K562 (cell line): ENCODE data around the gene LAMB4. TPM values are rescaled to one million over a fixed set of nuclear protein-coding genes. Genes with fewer than 3 reads are reported as not detected.
A peak's percentile ranks its signal among the peaks of the same experiment; 100 is the strongest.

ENCODE experiments used
- ATAC-seq: fragments of 200-7000 bp; cut with Tn5 transposase; 3 replicates; pipeline ENCODE4 v1.9.1; 2020; ENCODE audit warnings: moderate library complexity
- BruUV-seq: library from RNA; stranded (reverse); fragments of 400-500 nt; replicated peaks from 2 replicates; lab custom pipeline; 2021; lab: Mats Ljungman, UMichigan
- CTCF ChIA-PET: fragments of 300-600 bp; formaldehyde crosslinking; extraction: SDS; loops from one replicate; lab custom pipeline; 2021; ENCODE audit warnings: low intra/inter-chr PET ratio; lab: Yijun Ruan, JAX
- POLR2A ChIA-PET: fragments of 300-600, 350-650 bp; sonication (Branson Sonifier 250); formaldehyde crosslinking; extraction: SDS; loops from one replicate; lab custom pipeline; 2021; ENCODE audit warnings: antibody characterized with exemption, inconsistent platforms; lab: Yijun Ruan, JAX
- DNase-seq, 4 experiments: peaks; one replicate each; pipeline versions ENCODE4 v3.0.0 to v3.0.0-alpha.2; 2011 to 2018; ENCODE audit warnings: low spot score in 3 of 4, mixed read lengths in 3 of 4; ENCODE audit errors: extremely low read depth in 1 of 4
- FAIRE-seq: peaks from 2 replicates; lab custom pipeline; 2011; peaks lifted over from hg19 to GRCh38; lab: Jason Lieb, UNC
- H2AFZ ChIP-seq: 2 replicates; pipeline ENCODE4 v1.6.0; 2011; ENCODE audit warnings: low read depth, low read length, control low read depth, inconsistent platforms
- H3K27ac ChIP-seq: fragments of 200-600 bp; 3 replicates; pipeline ENCODE4 v1.8.0; 2011; ENCODE audit warnings: low read depth, mild to moderate bottlenecking, control low read depth, inconsistent platforms, low read length, moderate library complexity, mixed read lengths; ENCODE audit errors: extremely low read depth
- H3K27me3 ChIP-seq, 2 experiments: fragments of 300-600 bp in 1 of 2; 2 replicates in 1 of 2; 3 replicates in 1 of 2; pipeline versions ENCODE4 v1.6.0 to v1.8.0; 2011; ENCODE audit warnings: inconsistent platforms in 2 of 2, low read length in 2 of 2, mild to moderate bottlenecking in 1 of 2, mixed read lengths in 1 of 2, moderate library complexity in 1 of 2; ENCODE audit not compliant: control insufficient read depth in 2 of 2, insufficient read depth in 2 of 2
- H3K36me3 ChIP-seq: fragments of 300-600 bp; 3 replicates; pipeline ENCODE4 v1.8.0; 2011; ENCODE audit warnings: mild to moderate bottlenecking, low read length, inconsistent platforms; ENCODE audit not compliant: control insufficient read depth, insufficient read depth
- H3K4me1 ChIP-seq, 2 experiments: fragments of 200-600 bp in 1 of 2; replicated peaks in 1 of 2; 2 replicates in 1 of 2; 3 replicates in 1 of 2; pipeline versions ENCODE4 v1.5.1 to v1.8.0; 2011; ENCODE audit warnings: inconsistent platforms in 2 of 2, low read length in 2 of 2, mild to moderate bottlenecking in 1 of 2, mixed read lengths in 1 of 2, moderate library complexity in 1 of 2; ENCODE audit not compliant: control insufficient read depth in 2 of 2, insufficient read depth in 2 of 2
- H3K4me2 ChIP-seq: 2 replicates; pipeline ENCODE4 v1.6.1; 2011; ENCODE audit warnings: low read length, control low read depth, inconsistent platforms, mixed read lengths; ENCODE audit not compliant: insufficient read depth
- H3K4me3 ChIP-seq: fragments of 200-600 bp; sonication (generic), shearing (Covaris generic); 2 replicates; pipeline ENCODE4 v1.5.1; 2016; ENCODE audit warnings: control low read depth, inconsistent platforms
- H3K79me2 ChIP-seq: fragments of 200-600 bp; 3 replicates; pipeline ENCODE4 v1.8.0; 2011; ENCODE audit warnings: low read length, inconsistent platforms; ENCODE audit not compliant: control insufficient read depth, insufficient read depth
- H3K9ac ChIP-seq, 2 experiments: 2 replicates each; pipeline versions ENCODE4 v1.6.0 to v1.6.1; 2011; ENCODE audit warnings: low read depth in 2 of 2, low read length in 2 of 2, control low read depth in 1 of 2, inconsistent platforms in 1 of 2, mild to moderate bottlenecking in 1 of 2, mixed read lengths in 1 of 2; ENCODE audit not compliant: insufficient read depth in 1 of 2
- H3K9me1 ChIP-seq: one replicate; pipeline ENCODE4 v1.6.0; 2011; ENCODE audit warnings: inconsistent platforms, mild to moderate bottlenecking, low read length, moderate library complexity; ENCODE audit not compliant: control insufficient read depth, insufficient read depth
- H3K9me3 ChIP-seq: replicated peaks from 2 replicates; pipeline ENCODE4 v1.5.1; 2011; ENCODE audit warnings: low read depth, low read length, inconsistent platforms; ENCODE audit not compliant: control insufficient read depth, insufficient read depth
- H4K20me1 ChIP-seq: replicated peaks from 2 replicates; pipeline ENCODE4 v1.6.1; 2011; ENCODE audit warnings: low read length, inconsistent platforms, mixed read lengths; ENCODE audit not compliant: control insufficient read depth, insufficient read depth
- AFF1 ChIP-seq, 2 experiments: fragments of 450-650 bp; IDR thresholded peaks; 2 replicates each; pipeline ENCODE4 v1.6.1; 2018; ENCODE audit warnings: mild to moderate bottlenecking in 2 of 2, low read depth in 1 of 2; ENCODE audit not compliant: partially characterized antibody in 2 of 2
- C11orf30 ChIP-seq: fragments of 450-650 bp; IDR thresholded peaks from 2 replicates; pipeline ENCODE4 v1.6.1; 2016; ENCODE audit warnings: low read depth, mild to moderate bottlenecking
- CHD1 ChIP-seq: fragments of 200-600 bp; sonication (generic); IDR thresholded peaks from one replicate; pipeline ENCODE4 v1.6.1; 2012; ENCODE audit warnings: mild to moderate bottlenecking, moderate library complexity, low read length, inconsistent platforms
- DIDO1 ChIP-seq: fragments of 450-650 bp; IDR thresholded peaks from 2 replicates; pipeline ENCODE4 v1.6.1; 2016; ENCODE audit warnings: low read depth, missing biosample characterization, missing genetic modification characterization
- FOXA3 ChIP-seq, 2 experiments: fragments of 450-650 bp in 1 of 2; sonication (generic) in 1 of 2; formaldehyde crosslinking; IDR thresholded peaks in 1 of 2; conservative IDR thresholded peaks in 1 of 2; 2 replicates each; pipeline versions ENCODE4 v1.4.0 to v1.8.0; 2020 to 2022; ENCODE audit warnings: mild to moderate bottlenecking in 2 of 2, missing genetic modification reagents in 1 of 2
- HDAC8 ChIP-seq: fragments of 450-650 bp; IDR thresholded peaks from 2 replicates; pipeline ENCODE4 v1.6.1; 2016; ENCODE audit warnings: mild to moderate bottlenecking, missing genetic modification characterization, moderate library complexity, missing compliant biosample characterization
- KDM5B ChIP-seq: fragments of 200-600 bp; sonication (generic); IDR thresholded peaks from 2 replicates; pipeline ENCODE4 v1.6.1; 2012; ENCODE audit warnings: low read depth, mild to moderate bottlenecking, moderate library complexity, low read length, control low read depth, inconsistent platforms; ENCODE audit not compliant: insufficient replicate concordance
- PHTF2 ChIP-seq: fragments of 250-450 bp; sonication (Bioruptor Pico); IDR thresholded peaks from 2 replicates; pipeline ENCODE4 v1.5.0; 2021; ENCODE audit warnings: mild to moderate bottlenecking
- SIN3B ChIP-seq: fragments of 450-650 bp; IDR thresholded peaks from 2 replicates; pipeline ENCODE4 v1.6.1; 2017; ENCODE audit warnings: low read depth, mild to moderate bottlenecking, moderate library complexity
- TAL1 ChIP-seq: fragments of 450-650 bp; IDR thresholded peaks from 2 replicates; pipeline ENCODE4 v1.6.1; 2016; ENCODE audit warnings: mild to moderate bottlenecking
- TCF7L2 ChIP-seq: fragments of 150-350 bp; IDR thresholded peaks from 2 replicates; pipeline ENCODE4 v1.6.1; 2016; ENCODE audit warnings: low read depth, mild to moderate bottlenecking, low read length, moderate library complexity
- THRA ChIP-seq: fragments of 450-650 bp; IDR thresholded peaks from 2 replicates; pipeline ENCODE4 v1.6.1; 2017; ENCODE audit warnings: mild to moderate bottlenecking, moderate library complexity
- USF1 ChIP-seq: sonication (generic); formaldehyde crosslinking; IDR thresholded peaks from 2 replicates; pipeline ENCODE4 v1.9.0; 2022; ENCODE audit warnings: mild to moderate bottlenecking, missing genetic modification reagents
- ZNF644 ChIP-seq: fragments of 200-800 bp; sonication (Bioruptor generic); IDR thresholded peaks from 2 replicates; pipeline ENCODE4 v1.6.1; 2016; ENCODE audit warnings: low read depth, missing genetic modification characterization, missing compliant biosample characterization
- ZNF695 ChIP-seq: fragments of 450-650 bp; formaldehyde crosslinking; IDR thresholded peaks from 2 replicates; pipeline ENCODE4 v1.4.0; 2020; ENCODE audit warnings: mild to moderate bottlenecking, moderate library complexity
- WGBS: fragments of 100-300 bp; shearing (Covaris generic); methylation state at CpG from one replicate; pipeline ENCODE4 v1.1.6; 2016; ENCODE audit warnings: low coverage, mixed read lengths; ENCODE audit not compliant: insufficient coverage; ENCODE audit errors: missing lambda C conversion rate; 5-methylcytosine and 5-hydroxymethylcytosine counted together
- in situ Hi-C: fragments of 300-500 bp; cut with MboI; formaldehyde crosslinking; loops from 4 replicates; pipeline ENCODE4 v1.15.0; 2018; ENCODE audit warnings: inconsistent platforms, mixed read lengths
- intact Hi-C: fragments of 100-400 bp; cut with micrococcal nuclease; formaldehyde crosslinking; loops from 2 replicates; pipeline ENCODE4 v1.14.2; 2022
- polyA plus RNA-seq, 8 experiments: library from polyadenylated mRNA; depleted of rRNA in 4 of 8; stranded (reverse) in 5 of 8; unstranded in 3 of 8; fragments of >200 nt; fragmentation: Nextera tagmentation in 2 of 8; fragmentation: Illumina TruSeq in 1 of 8; extraction: Ambion mirVana in 2 of 8; extraction: Trizol in 1 of 8; gene quantifications; 2 replicates each; pipeline versions ENCODE4 v1.2.1 to v1.2.3, GENCODE V29; 2011 to 2014; ENCODE audit warnings: inconsistent platforms in 1 of 8, missing spikeins in 1 of 8
- total RNA-seq, 7 experiments: library from RNA; depleted of rRNA in 6 of 7; stranded (reverse); fragments of >200 nt in 6 of 7; fragmentation: Illumina TruSeq in 2 of 7; extraction: Trizol in 2 of 7; gene quantifications; 2 replicates each; pipeline versions ENCODE4 v1.2.1 to v1.2.3, GENCODE V29; 2011 to 2021; ENCODE audit warnings: low replicate concordance in 1 of 7

Gene LAMB4
- total and polyA plus RNA-seq, 9 of the 15 experiments (the other 6 are each of a cell fraction or from before 2014, with no cell fraction given): 0.06 to 0.13 (median 0.07) TPM; not detected in 6

GRCh38 chr7:108033776-108034497 is 96.2 kb downstream of the LAMB4 start:
- Histone ChIP-seq H3K9me1 (no peaks in the 10 kb centered on the region), H3K9ac (no peak overlapping the region), H3K79me2 (no peaks in the 10 kb centered on the region), H3K4me3 (no peak overlapping the region), H3K36me3 (no peaks in the 10 kb centered on the region), H3K27ac (no peak overlapping the region; the same call in 2 of the 3 replicates), H4K20me1 (no peaks in the 10 kb centered on the region), H3K27me3 (no peaks in the 10 kb centered on the region), H3K4me2 (no peak overlapping the region), H3K4me1 (peaks cover 6 to 12% of the 10 kb centered on the region in 2 experiments; a peak in 4 of 5 replicates), H3K9me3 (no peaks in the 10 kb centered on the region), H2AFZ (peak overlapping the region; percentile 18; the same call in 1 of the 2 replicates)
- WGBS: 50% methylated on average over 5 of the region's 5 CpGs
- intact Hi-C loops (loop anchor here (2.0 kb wide), 1 partner anchor 25 kb away; no protein-coding TSS in a partner anchor), in situ Hi-C loops (no loop called here)
- DNase-seq (no peak), FAIRE-seq (no peak), ATAC-seq (no peak)
- ChIA-PET CTCF (interaction anchor here (0.5 kb wide), 1 partner anchor 554 kb away, joined by 3 read pairs; no protein-coding TSS in a partner anchor), POLR2A (interaction anchor here (0.7 to 2.2 kb wide), 5 partner anchors 9 to 61 kb away, joined by 3 to 6 read pairs (median 4); no protein-coding TSS in a partner anchor)
- BruUV-seq: no TSS peak
- TF ChIP-seq DIDO1 (tag) (no peak), ZNF695 (no peak), THRA (no peak), PHTF2 (no peak), AFF1 (IDR thresholded peaks at IDR 0.05; ENCODE audit: low read depth in 1 of 2, partially characterized antibody in 2 of 2) (no peak), FOXA3 (CRISPR knock-in tag; conservative IDR thresholded peaks at IDR 0.05 in 1 of 2, IDR thresholded peaks at IDR 0.05 in 1 of 2) (no peak), CHD1 (no peak), TAL1 (no peak), USF1 (CRISPR knock-in tag) (no peak), ZNF644 (tag) (no peak), HDAC8 (no peak), C11orf30 (peak; percentile 9; the same call in 1 of the 2 replicates), TCF7L2 (no peak), SIN3B (no peak), KDM5B (no peak)
